Cardiac fibroblast (primary cell): ENCODE data around the gene MAPK14.
A peak's percentile ranks its signal among the peaks of the same experiment; 100 is the strongest.

Experiments used
- DNase-seq, 2 donors: peaks; one replicate each; pipeline versions ENCODE4 v3.0.0 to v3.0.0-alpha.2; 2010; ENCODE audit warnings: low read depth in 2 of 2
- H3K4me3 ChIP-seq, 2 donors: replicated peaks in 1 of 2; 1 replicate in 1 of 2; 2 replicates in 1 of 2; pipeline ENCODE4 v1.5.1; 2011; ENCODE audit warnings: low read depth in 2 of 2, low read length in 2 of 2, mild to moderate bottlenecking in 2 of 2, moderate library complexity in 1 of 2
- CTCF ChIP-seq: IDR thresholded peaks from one replicate; pipeline ENCODE4 v1.5.1; 2011; ENCODE audit warnings: low read depth, mild to moderate bottlenecking, low read length, inconsistent platforms

MAPK14 gene

GRCh38 chr6:36050305-36050704 lies 22.7 kb downstream of the MAPK14 start:
- TF ChIP-seq CTCF = no peak
- DNase-seq = no peak
- no peak overlapping the region for H3K4me3 ChIP-seq

- no peak for TF ChIP-seq CTCF
- no peak for DNase-seq
- no peak overlapping the region for H3K4me3 ChIP-seq
These were observed 23.5 kb downstream of the MAPK14 start for GRCh38 chr6:36050947-36051710.

GRCh38 chr6:36052097-36052496 lies 24.5 kb downstream of the MAPK14 start:
- no peak overlapping the region for H3K4me3 ChIP-seq
- DNase-seq = peak in 1 of 2 donors; percentile 31
- no peak for TF ChIP-seq CTCF

GRCh38 chr6:36053878-36054277 lies 26.3 kb downstream of the MAPK14 start:
- TF ChIP-seq CTCF = no peak
- DNase-seq = peak in 1 of 2 donors; percentile 63
- H3K4me3 ChIP-seq = no peak overlapping the region

- TF ChIP-seq CTCF = no peak
- no peak for DNase-seq
These were observed 26.8 kb downstream of the MAPK14 start for GRCh38 chr6:36054415-36054814.

GRCh38 chr6:36054956-36055355 lies 27.3 kb downstream of the MAPK14 start:
- no peak for DNase-seq
- H3K4me3 ChIP-seq = no peak overlapping the region
- TF ChIP-seq CTCF = no peak

More at GRCh38 chr6:36054415-36054814, 26.8 kb downstream of the MAPK14 start:
- H3K4me3 ChIP-seq = no peak overlapping the region

GRCh38 chr6:36056178-36056577 lies 28.6 kb downstream of the MAPK14 start:
- no peak for TF ChIP-seq CTCF
- no peak overlapping the region for H3K4me3 ChIP-seq
- DNase-seq = no peak
